Measurements from ENCODE around the gene MPEG1.

MPEG1 gene

GRCh38 chr11:59206635-59207034, 6.1 kb downstream of the MPEG1 start:
- TF ChIP-seq ZNF274 (IDR thresholded peaks at IDR 0.05; ENCODE audit: low read depth, low read length) = no peak
- no peak overlapping the region for H3K4me3 ChIP-seq (ENCODE audit: low read length)

DNA sequence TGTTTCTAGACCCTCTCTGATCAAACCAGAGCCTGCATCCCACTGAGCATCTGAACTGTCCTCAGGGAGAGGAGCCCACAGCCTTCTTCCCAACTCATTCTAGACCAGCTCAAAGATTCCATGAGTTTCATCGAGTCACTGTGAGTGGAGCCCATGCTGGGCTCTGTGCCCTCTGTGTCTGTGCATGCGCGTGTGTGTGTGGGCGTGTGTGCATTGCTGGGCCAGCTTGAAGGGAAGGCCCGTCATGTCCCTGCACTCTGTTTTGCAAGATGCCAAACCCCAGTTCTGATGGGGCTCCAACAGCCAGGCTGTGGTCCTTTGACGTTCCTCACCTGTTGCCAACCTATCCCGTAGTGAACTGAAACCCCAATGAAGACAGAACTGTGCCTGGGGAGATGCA, 7.1 kb downstream of the MPEG1 start:
- TF ChIP-seq ZNF274 (IDR thresholded peaks at IDR 0.05; ENCODE audit: low read depth, low read length) = no peak
- H3K4me3 ChIP-seq (ENCODE audit: low read length) = no peak overlapping the region

GRCh38 chr11:59204746-59205145, 8.0 kb downstream of the MPEG1 start:
- TF ChIP-seq ZNF274 (IDR thresholded peaks at IDR 0.05; ENCODE audit: low read depth, low read length) = no peak
- no peak overlapping the region for H3K4me3 ChIP-seq (ENCODE audit: low read length)

DNA sequence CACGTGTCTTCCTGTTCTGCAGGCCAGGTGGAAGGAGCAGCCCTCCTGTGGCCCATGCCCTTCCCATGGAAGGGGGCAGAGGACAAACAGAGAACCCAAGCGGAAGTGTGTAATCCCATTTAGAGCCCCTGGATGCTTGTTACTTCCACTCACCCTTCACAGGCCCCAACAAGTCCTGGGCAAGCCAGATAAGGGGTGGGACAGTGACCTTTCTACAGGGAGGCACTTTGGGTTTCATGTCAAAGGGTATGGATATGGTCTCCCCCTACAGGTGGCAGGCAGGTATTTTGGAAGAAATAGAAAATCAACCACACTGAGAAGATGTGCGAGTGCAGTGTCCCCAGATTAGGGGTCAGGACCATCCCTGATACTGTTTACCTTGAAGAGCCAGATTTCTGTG, 11.4 kb downstream of the MPEG1 start:
- TF ChIP-seq ZNF274 (IDR thresholded peaks at IDR 0.05; ENCODE audit: low read depth, low read length) = no peak

GRCh38 chr11:59200423-59200746, 12.3 kb downstream of the MPEG1 start:
- no peak overlapping the region for H3K4me3 ChIP-seq (ENCODE audit: low read length)
- TF ChIP-seq ZNF274 (IDR thresholded peaks at IDR 0.05; ENCODE audit: low read depth, low read length) = no peak

More for the DNA sequence above, 11.4 kb downstream of the MPEG1 start:
- no peak overlapping the region for H3K4me3 ChIP-seq (ENCODE audit: low read length)

DNA sequence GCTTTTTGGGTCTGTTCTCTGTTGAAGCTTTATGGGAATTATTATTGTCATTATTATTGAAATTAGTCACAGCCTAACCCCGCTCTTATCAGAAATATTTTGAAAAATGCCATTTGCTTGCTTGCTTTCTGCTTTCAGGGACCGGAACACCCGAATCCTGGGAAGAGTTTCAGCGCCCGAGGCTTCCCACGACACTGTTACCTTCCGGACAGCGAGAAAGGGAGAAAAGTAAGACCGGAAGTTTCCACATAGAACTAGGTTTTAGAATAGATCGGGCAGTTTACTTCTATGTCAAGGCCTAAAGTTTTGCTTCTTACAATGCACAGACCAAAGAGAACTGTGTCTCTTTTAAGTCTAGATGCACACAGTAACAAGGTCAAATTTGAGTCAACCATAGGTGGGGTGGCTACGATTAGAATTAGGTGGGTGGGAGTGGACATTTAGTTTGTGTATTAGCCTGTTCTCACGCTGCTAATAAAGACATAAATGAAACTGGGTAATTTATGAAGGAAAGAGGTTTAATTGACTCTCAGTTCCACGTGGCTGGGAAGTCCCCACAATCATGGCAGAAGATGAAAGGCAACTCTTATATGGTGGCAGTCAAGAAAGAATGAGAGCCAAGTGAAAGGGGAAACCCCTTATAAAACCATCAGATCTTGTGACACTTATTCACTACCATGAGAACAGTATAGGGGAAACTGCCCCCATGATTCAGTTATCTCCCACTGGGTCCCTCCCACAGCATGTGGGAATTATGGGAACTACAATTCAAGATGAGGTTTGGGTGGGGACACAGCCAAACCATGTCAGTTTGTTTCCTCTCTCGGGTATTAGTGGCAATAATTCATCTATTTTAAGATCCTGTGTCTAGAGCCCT, 12.9 kb downstream of the MPEG1 start:
- no peak for TF ChIP-seq ZNF274 (IDR thresholded peaks at IDR 0.05; ENCODE audit: low read depth, low read length)

GRCh38 chr11:59198726-59199125, 14.0 kb downstream of the MPEG1 start:
- TF ChIP-seq ZNF274 (IDR thresholded peaks at IDR 0.05; ENCODE audit: low read depth, low read length) = no peak
- H3K4me3 ChIP-seq (ENCODE audit: low read length) = no peak overlapping the region

More for the DNA sequence above, 12.9 kb downstream of the MPEG1 start:
- H3K4me3 ChIP-seq (ENCODE audit: low read length) = no peak overlapping the region; the same call in 1 of the 2 replicates

DNA sequence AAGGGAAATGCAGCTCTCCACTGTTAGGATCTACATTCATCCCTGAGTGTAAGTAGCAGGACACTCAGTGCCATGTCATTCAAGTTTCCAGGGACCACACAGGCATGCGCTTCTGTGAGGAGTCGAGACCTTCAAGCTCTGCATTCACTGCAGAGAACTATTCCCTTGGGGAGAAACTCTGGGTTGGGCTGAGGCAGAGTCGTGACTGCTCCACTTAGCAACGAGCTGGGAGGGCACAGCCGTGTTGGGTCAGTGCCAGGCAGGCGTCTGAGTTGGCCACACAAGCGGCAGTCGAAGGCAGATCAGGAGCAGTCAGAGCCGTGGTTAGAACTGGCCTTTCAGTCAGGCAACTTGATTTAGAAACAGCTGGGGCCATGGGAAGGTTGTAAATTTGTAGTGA, 14.7 kb downstream of the MPEG1 start:
- H3K4me3 ChIP-seq (ENCODE audit: low read length) = no peak overlapping the region
- TF ChIP-seq ZNF274 (IDR thresholded peaks at IDR 0.05; ENCODE audit: low read depth, low read length) = no peak

GRCh38 chr11:59196777-59197176, 15.9 kb downstream of the MPEG1 start:
- TF ChIP-seq ZNF274 (IDR thresholded peaks at IDR 0.05; ENCODE audit: low read depth, low read length) = no peak
- H3K4me3 ChIP-seq (ENCODE audit: low read length) = no peak overlapping the region

- no peak for TF ChIP-seq ZNF274 (IDR thresholded peaks at IDR 0.05; ENCODE audit: low read depth, low read length)
- no peak overlapping the region for H3K4me3 ChIP-seq (ENCODE audit: low read length)
Observed at GRCh38 chr11:59195586-59195985, 17.1 kb downstream of the MPEG1 start.

GRCh38 chr11:59193587-59194130, 19.1 kb downstream of the MPEG1 start:
- TF ChIP-seq ZNF274 (IDR thresholded peaks at IDR 0.05; ENCODE audit: low read depth, low read length) = no peak
- H3K4me3 ChIP-seq (ENCODE audit: low read length) = no peak overlapping the region

- no peak overlapping the region for H3K4me3 ChIP-seq (ENCODE audit: low read length)
- no peak for TF ChIP-seq ZNF274 (IDR thresholded peaks at IDR 0.05; ENCODE audit: low read depth, low read length)
Observed at GRCh38 chr11:59192446-59193020, 20.2 kb downstream of the MPEG1 start.

- H3K4me3 ChIP-seq (ENCODE audit: low read length) = no peak overlapping the region
- TF ChIP-seq ZNF274 (IDR thresholded peaks at IDR 0.05; ENCODE audit: low read depth, low read length) = no peak
Observed at GRCh38 chr11:59191890-59192289, 20.8 kb downstream of the MPEG1 start.

- TF ChIP-seq ZNF274 (IDR thresholded peaks at IDR 0.05; ENCODE audit: low read depth, low read length) = no peak
- no peak overlapping the region for H3K4me3 ChIP-seq (ENCODE audit: low read length)
Observed at GRCh38 chr11:59191095-59191494, 21.6 kb downstream of the MPEG1 start.

DNA sequence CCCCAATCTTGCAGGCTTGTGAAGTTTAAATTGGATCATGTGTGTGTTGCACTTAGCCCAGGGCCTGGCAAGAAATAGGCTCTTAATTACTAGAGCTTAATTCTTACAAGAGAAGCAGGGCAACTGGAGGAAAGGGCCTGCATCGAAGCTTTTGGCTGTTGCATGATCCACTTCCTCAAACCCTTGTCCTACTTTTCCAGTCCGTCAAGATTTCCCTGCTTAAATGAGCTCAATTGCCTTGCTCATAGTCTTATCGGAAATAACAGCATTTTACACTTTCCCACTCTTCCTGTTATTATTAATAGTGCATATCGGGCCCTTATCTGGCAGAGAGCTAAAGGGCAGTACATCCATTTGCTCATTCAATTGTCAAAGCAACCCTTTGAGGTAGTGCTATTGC, 22.7 kb downstream of the MPEG1 start:
- H3K4me3 ChIP-seq (ENCODE audit: low read length) = no peak overlapping the region
- no peak for TF ChIP-seq ZNF274 (IDR thresholded peaks at IDR 0.05; ENCODE audit: low read depth, low read length)
